ENCODE results near the gene TMEM242.
"Not testable (repeated sequence)": the region's sequence is repeated elsewhere in the genome, so short reads cannot be mapped to it uniquely, and the experiment has no call there.

The TMEM242 gene

GRCh38 chr6:157323255-157323965, at the start of gene TMEM242:
TSS of gene TMEM242 (minus strand) at chr6:157323519. CDS start at chr6:157323499, 20 bp downstream.
- in situ Hi-C loops (cut with MboI; ENCODE audit: low sequenced_read_pairs), result no loop called here

GRCh38 chr6:157372501-157373280, 49.4 kb upstream of the TMEM242 start:
- in situ Hi-C loops (cut with MboI; ENCODE audit: low sequenced_read_pairs), result no loop called here

- in situ Hi-C loops (cut with MboI; ENCODE audit: low sequenced_read_pairs), result no loop called here
Observed at GRCh38 chr6:157370755-157371154, 47.4 kb upstream of the TMEM242 start.

GRCh38 chr6:157368359-157369049, 45.2 kb upstream of the TMEM242 start:
- in situ Hi-C loops (cut with MboI; ENCODE audit: low sequenced_read_pairs), result no loop called here

- in situ Hi-C loops (cut with MboI; ENCODE audit: low sequenced_read_pairs), result no loop called here
Observed at GRCh38 chr6:157366648-157367047, 43.3 kb upstream of the TMEM242 start.

GRCh38 chr6:157364705-157365104, 41.4 kb upstream of the TMEM242 start:
- in situ Hi-C loops (cut with MboI; ENCODE audit: low sequenced_read_pairs), result no loop called here

GRCh38 chr6:157361886-157362285, 38.6 kb upstream of the TMEM242 start:
- in situ Hi-C loops (cut with MboI; ENCODE audit: low sequenced_read_pairs), result no loop called here

- in situ Hi-C loops (cut with MboI; ENCODE audit: low sequenced_read_pairs), result no loop called here
Observed at GRCh38 chr6:157358287-157358686, 35.0 kb upstream of the TMEM242 start.

- in situ Hi-C loops (cut with MboI; ENCODE audit: low sequenced_read_pairs), result no loop called here
Observed at GRCh38 chr6:157346373-157346772, 23.1 kb upstream of the TMEM242 start.

- in situ Hi-C loops (cut with MboI; ENCODE audit: low sequenced_read_pairs), result no loop called here
Observed at GRCh38 chr6:157343732-157344131, 20.4 kb upstream of the TMEM242 start.

GRCh38 chr6:157339432-157339831, 16.1 kb upstream of the TMEM242 start:
- in situ Hi-C loops (cut with MboI; ENCODE audit: low sequenced_read_pairs), result no loop called here

GRCh38 chr6:157337751-157338150, 14.4 kb upstream of the TMEM242 start:
- in situ Hi-C loops (cut with MboI; ENCODE audit: low sequenced_read_pairs), result no loop called here

- in situ Hi-C loops (cut with MboI; ENCODE audit: low sequenced_read_pairs), result not testable (repeated sequence)
Observed at GRCh38 chr6:157337276-157337675, 14.0 kb upstream of the TMEM242 start.

GRCh38 chr6:157335829-157336228, 12.5 kb upstream of the TMEM242 start:
- in situ Hi-C loops (cut with MboI; ENCODE audit: low sequenced_read_pairs), result no loop called here

GRCh38 chr6:157333956-157334355, 10.6 kb upstream of the TMEM242 start:
- in situ Hi-C loops (cut with MboI; ENCODE audit: low sequenced_read_pairs), result no loop called here

- in situ Hi-C loops (cut with MboI; ENCODE audit: low sequenced_read_pairs), result no loop called here
Observed at GRCh38 chr6:157333537-157333936, 10.2 kb upstream of the TMEM242 start.

- in situ Hi-C loops (cut with MboI; ENCODE audit: low sequenced_read_pairs), result no loop called here
Observed at GRCh38 chr6:157332813-157333212, 9.5 kb upstream of the TMEM242 start.

GRCh38 chr6:157330831-157331230, 7.5 kb upstream of the TMEM242 start:
- in situ Hi-C loops (cut with MboI; ENCODE audit: low sequenced_read_pairs), result no loop called here

- in situ Hi-C loops (cut with MboI; ENCODE audit: low sequenced_read_pairs), result no loop called here
Observed at GRCh38 chr6:157329829-157330228, 6.5 kb upstream of the TMEM242 start.

GRCh38 chr6:157328108-157328692, 4.9 kb upstream of the TMEM242 start:
- in situ Hi-C loops (cut with MboI; ENCODE audit: low sequenced_read_pairs), result no loop called here

GRCh38 chr6:157326979-157327378, 3.7 kb upstream of the TMEM242 start:
- in situ Hi-C loops (cut with MboI; ENCODE audit: low sequenced_read_pairs), result no loop called here
